HG03575 (cell line): Measurements from ENCODE around the gene RCL1.

Experiments used
- ATAC-seq: cut with Tn5 transposase; IDR thresholded peaks from one replicate; pipeline ENCODE4 v1.9.1; 2021; ENCODE audit not compliant: unreplicated experiment, insufficient number of reproducible peaks, low FRiP score; ENCODE audit errors: extremely low read depth

RCL1 gene

GRCh38 chr9:4803670-4804530 is 11.2 kb downstream of the RCL1 start:
- no peak for ATAC-seq

- no peak for ATAC-seq
Measured at GRCh38 chr9:4804531-4805016, 11.8 kb downstream of the RCL1 start.

GRCh38 chr9:4805191-4805918 is 12.6 kb downstream of the RCL1 start:
- ATAC-seq, result no peak

GRCh38 chr9:4810565-4810964 is 17.8 kb downstream of the RCL1 start:
- ATAC-seq, result no peak

- ATAC-seq, result no peak
Measured at GRCh38 chr9:4811824-4812223, 19.1 kb downstream of the RCL1 start.

GRCh38 chr9:4812858-4813257 is 20.1 kb downstream of the RCL1 start:
- no peak for ATAC-seq

GRCh38 chr9:4814913-4815312 is 22.2 kb downstream of the RCL1 start:
- ATAC-seq, result peak; percentile 56

- ATAC-seq, result no peak
Measured at GRCh38 chr9:4815381-4815956, 22.7 kb downstream of the RCL1 start.

GRCh38 chr9:4820168-4820567 is 27.4 kb downstream of the RCL1 start:
- no peak for ATAC-seq

- no peak for ATAC-seq
Measured at GRCh38 chr9:4821133-4821532, 28.4 kb downstream of the RCL1 start.

GRCh38 chr9:4822057-4822456 is 29.3 kb downstream of the RCL1 start:
- ATAC-seq, result no peak

- ATAC-seq, result no peak
Measured at GRCh38 chr9:4826417-4827166, 33.8 kb downstream of the RCL1 start.

- no peak for ATAC-seq
Measured at GRCh38 chr9:4827224-4827623, 34.5 kb downstream of the RCL1 start.

- no peak for ATAC-seq
Measured at GRCh38 chr9:4828761-4829160, 36.0 kb downstream of the RCL1 start.

GRCh38 chr9:4829969-4830368 is 37.2 kb downstream of the RCL1 start:
- ATAC-seq, result no peak

- no peak for ATAC-seq
Measured at GRCh38 chr9:4830699-4831098, 38.0 kb downstream of the RCL1 start.

- no peak for ATAC-seq
Measured at GRCh38 chr9:4831119-4831518, 38.4 kb downstream of the RCL1 start.

- ATAC-seq, result no peak
Measured at GRCh38 chr9:4831944-4832343, 39.2 kb downstream of the RCL1 start.
